Stomach (tissue), 4 donors: ENCODE results near the gene BABAM2.

ENCODE experiments used
- POLR2AphosphoS5 ChIP-seq, 3 donors: sonication (generic); formaldehyde crosslinking; IDR thresholded peaks; one replicate each; pipeline ENCODE4 v1.6.1; 2016; ENCODE audit warnings: antibody characterized with exemption in 3 of 3
- TF ChIP-seq, protein P1 (sequence below), 7 experiments: fragments of 450-650 bp in 4 of 7; fragments of 200-600 bp in 3 of 7; sonication (generic) in 3 of 7; IDR thresholded peaks; one replicate each; pipeline ENCODE4 v1.5.1; 2016 to 2019; ENCODE audit warnings: antibody characterized with exemption in 7 of 7, control low read depth in 2 of 7, mild to moderate bottlenecking in 1 of 7

DNA sequence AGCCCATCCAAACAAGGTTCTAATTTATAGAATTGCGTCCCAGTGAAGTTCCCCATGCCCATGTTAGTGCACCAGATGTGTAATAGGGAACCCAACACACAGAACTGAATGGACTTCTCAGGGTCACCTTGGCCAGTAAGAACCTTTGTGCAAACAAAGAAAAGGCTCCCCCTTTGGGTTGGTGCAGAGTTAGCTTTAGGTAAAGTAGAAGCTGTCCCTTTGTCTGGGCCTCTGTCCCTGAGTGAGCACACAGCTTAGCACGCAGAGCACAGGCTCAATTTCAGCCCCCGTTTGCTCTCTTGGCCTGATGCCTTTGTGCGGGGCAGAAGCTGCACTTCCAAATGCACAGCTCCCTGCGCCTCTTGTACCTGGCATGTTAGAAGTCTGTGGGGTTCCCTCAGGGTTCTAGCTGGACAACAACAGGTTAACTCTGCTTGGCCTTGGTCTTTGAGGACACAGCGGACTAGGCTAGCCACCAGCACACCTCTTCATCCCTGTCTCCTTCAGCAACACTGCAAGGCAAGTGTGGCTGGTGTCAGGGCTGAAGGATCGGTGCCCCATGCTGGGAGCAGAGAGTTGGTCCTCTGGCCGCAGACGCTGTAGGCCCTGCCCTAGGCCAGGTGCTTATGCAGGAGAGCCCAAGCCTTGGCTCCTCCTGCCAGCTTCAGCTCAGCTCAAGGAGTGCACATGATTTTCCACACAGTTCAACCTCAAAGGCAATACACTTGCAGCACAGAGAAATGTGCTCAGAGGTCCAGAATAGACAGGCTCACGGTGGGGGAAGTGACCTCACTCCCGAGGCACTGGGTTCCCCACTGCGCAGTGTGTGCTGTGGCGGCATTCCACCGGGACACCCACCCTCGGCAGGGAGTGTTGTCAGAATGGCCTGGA, 428.8 kb downstream of the BABAM2 start:
- TF ChIP-seq, protein P1, sequence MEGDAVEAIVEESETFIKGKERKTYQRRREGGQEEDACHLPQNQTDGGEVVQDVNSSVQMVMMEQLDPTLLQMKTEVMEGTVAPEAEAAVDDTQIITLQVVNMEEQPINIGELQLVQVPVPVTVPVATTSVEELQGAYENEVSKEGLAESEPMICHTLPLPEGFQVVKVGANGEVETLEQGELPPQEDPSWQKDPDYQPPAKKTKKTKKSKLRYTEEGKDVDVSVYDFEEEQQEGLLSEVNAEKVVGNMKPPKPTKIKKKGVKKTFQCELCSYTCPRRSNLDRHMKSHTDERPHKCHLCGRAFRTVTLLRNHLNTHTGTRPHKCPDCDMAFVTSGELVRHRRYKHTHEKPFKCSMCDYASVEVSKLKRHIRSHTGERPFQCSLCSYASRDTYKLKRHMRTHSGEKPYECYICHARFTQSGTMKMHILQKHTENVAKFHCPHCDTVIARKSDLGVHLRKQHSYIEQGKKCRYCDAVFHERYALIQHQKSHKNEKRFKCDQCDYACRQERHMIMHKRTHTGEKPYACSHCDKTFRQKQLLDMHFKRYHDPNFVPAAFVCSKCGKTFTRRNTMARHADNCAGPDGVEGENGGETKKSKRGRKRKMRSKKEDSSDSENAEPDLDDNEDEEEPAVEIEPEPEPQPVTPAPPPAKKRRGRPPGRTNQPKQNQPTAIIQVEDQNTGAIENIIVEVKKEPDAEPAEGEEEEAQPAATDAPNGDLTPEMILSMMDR (IDR thresholded peaks at IDR 0.05): no peak
- no peak for TF ChIP-seq POLR2AphosphoS5 (IDR thresholded peaks at IDR 0.05)
